HG02870 (cell line): ENCODE data around the gene CERS5.
"Not testable (repeated sequence)": the region's sequence is repeated elsewhere in the genome, so short reads cannot be mapped to it uniquely, and the experiment has no call there.

Source experiments
- ATAC-seq: cut with Tn5 transposase; IDR thresholded peaks from one replicate; pipeline ENCODE4 v1.9.1; 2021; ENCODE audit warnings: mild to moderate bottlenecking, moderate library complexity; ENCODE audit not compliant: unreplicated experiment

The CERS5 gene

DNA sequence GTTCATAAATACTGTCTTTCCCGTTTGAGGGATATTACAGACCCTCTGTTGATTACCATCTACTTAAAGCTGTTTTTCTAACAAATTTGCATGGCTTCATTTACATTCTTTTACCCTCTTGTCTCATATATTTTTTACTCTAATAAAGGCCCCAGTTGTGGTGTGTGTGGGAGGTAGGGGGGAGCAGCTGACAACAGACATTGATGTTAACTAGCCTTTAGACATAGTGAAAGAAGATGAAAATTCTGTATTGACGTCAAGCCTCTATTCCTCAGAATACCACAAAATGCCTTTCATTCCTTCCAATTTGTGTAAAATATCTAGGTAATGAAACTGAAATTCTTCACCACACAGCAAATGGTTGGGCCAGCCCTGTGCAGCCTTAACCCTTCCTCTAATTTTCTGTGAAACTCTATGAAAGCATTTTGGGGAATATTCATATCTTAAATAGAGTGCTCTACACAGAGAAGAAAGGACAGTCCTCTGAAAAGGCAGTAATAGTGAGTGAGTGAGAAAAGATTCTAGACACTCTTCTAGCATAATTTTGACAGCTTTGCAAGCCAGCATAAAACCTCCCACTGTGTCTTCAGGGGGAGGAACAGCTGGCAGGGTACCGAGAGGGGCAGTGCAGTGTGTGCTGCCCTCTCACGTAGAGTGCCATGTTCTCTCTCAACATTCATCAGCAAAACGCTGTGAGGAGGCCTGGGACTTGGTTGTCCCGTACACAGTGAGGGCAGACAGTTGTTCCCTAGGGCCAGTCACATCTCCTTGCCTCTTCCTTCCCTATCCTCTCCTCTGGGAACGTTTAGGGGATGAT is 20.1 kb upstream of the CERS5 start:
- peak; percentile 77 for ATAC-seq

DNA sequence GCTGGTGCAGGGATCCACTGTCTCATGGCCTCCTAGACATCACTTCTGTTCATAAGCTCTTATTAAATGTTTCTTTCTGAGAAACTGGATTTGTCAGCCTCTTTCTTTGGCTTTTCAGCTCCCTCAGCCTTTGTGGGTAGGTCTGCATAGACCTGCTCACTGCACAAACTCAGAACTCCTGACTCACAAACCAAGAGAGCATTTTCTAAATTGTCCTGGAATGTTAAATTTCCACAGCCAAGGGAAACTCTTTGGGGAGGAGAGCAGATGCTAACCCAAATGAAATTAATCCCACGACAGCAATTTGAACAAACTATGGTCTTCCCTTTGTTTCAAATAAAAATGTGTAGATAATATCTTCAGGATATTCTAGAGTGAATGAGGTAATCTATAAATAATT is 19.5 kb upstream of the CERS5 start:
- no peak for ATAC-seq

DNA sequence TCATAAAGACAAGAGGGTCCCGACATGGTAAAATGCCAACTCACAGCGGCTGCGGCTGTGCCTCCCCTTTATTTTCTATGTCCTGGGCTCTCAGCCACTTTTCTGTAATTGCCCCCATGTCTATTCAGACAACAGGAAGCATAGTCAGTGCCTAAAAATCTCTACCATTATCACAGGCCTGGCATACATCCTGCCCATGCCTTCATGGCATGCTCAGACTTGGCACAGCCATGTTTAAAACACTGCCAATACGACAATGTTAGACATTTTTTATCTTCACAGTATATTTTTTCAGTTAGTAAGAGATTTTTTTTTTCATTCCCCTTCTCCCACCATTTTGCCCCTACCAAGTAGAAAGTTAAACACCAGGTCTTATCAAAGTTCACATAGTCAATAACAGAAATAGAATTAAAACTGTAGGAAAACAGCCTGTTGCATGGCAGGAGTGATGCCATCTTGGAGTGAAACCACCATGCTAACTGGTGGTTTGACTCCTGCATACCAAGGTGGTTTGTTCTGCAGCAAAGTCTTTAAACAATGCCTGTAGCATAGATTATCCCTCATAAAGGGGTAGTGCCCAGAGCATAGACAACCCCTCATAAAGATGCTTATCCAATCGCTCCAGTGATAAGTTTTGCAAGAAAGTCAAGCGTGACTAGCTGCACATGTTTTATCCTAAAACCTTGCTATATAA is 18.9 kb upstream of the CERS5 start:
- ATAC-seq = no peak

DNA sequence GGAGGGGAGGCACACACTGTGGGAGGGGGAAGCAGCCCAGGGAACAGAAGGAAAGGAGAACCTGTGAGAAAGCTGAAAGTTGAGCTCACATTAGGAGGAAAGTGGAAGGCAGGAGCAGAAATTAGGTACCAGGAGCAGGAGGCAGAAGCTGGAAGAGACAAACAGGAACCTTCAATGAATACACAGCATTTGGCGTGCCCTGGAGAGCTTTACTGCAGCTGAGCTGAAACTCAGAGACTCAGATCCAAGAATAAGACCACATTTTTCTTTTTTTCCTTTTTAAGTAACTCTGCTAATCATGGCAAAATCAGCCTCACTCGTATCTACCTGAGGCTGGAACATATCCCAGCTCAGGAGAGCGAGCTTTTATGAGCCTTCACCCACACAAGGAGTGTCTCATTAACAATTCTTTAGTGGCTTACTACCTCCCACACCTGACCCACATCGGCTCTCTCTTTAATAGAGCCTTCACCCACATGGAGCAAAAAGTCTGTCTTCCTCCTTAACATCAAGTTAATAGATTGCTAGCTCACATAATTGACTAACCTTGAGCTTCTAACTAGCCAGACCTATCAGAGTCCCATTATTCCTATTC is 18.2 kb upstream of the CERS5 start:
- ATAC-seq = no peak

DNA sequence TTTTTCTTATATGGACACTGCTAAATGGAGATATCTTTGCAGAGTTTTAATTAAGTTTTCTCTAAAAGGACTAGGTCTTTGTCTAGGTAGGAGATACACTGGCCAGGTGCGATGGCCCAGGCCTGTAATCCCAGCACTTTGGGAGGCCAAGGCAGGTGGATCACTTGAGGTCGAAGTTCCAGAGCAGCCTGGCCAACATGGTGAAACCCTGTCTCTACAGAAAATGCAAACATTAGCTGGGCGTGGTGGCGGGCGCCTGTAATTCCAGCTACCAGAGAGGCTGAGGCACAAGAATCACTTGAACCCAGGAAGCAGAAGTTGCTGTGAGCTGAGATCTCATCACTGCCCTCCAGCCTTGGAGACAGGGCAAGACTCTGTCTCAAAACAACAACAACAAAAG is 17.1 kb upstream of the CERS5 start:
- no peak for ATAC-seq

DNA sequence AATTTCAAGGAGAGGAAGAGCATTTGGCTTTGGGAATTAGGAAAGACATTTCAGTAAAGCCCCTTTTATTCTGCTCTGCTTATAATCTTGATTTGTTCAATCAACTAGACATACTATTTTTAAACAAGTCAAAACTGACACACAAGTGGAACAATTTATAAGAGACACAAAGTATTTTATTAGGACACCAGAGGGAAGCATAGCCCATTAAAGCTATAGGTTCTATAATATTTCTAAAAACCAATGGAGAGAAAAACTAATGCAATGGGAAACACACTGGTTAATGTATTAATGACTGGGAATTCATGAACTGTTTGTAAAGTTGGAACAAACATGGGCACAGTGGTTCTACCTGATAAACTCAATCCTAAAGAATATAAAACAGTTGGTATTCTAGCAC is 15.3 kb upstream of the CERS5 start:
- ATAC-seq = no peak

DNA sequence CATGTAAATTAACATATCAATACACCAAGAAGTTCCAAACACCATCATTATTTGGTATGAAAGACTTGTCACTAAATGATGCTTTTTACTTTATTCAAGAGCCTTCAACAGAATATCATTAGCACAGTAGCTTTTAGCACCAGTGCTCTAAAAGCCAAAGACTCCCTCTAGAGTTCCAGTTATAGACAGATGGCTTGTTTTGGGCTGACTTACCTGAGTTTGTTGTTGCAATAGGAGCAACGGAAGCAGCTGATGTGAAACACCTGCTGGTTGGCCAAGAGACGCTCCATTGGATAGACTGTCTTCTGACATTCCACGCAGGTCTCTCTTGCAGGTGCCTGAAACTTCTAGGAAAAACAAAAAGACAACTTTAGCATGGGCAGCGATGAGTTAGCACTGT is 14.5 kb upstream of the CERS5 start:
- no peak for ATAC-seq

DNA sequence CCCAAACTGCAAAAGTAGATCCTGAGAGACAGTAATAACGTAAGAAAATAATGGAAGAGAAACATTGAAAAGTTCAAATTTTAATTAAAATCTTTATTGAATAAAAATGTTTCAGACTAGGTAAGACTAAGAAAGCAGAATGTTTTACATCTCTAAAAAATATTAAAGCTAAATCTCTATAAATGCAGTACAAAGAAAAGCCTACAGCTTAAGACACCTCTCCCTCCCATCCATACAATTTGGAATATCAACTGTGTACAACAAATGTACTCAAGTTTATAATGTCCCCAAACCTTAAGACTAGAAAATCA is 8.5 kb upstream of the CERS5 start:
- no peak for ATAC-seq

DNA sequence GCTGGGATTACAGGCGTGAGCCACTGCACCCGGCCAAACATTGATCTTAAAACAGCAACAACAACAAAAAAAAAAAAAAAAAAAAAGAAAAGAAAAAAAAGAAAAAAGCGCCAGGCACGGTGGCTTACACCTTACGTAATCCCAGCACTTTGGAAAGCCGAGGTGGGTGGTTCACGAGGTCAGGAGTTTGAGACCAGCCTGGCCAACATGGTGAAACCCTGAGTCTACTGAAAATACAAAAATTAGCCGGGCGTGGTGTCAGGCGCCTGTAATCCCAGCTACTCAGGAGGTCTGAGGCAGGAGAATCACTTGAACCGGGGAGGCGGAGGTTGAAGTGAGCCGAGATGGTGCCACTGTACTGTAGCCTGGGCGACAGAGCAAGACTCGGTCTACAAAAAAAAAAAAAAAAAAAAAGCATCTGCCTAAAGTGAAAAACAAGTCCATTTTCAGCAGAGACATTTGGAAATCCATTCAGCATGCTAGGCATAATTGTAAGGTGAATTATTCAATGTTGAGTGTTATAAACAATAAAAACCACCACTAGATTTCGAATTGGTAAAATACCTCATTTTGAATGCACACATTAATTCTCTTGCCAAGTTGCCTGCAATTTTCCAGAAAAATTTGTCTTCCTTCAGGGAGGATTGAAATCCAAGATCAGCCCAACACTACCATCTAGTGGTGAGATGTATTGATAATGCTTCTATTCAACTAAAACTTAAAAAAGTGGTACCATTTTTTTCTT is 8.0 kb upstream of the CERS5 start:
- ATAC-seq = no peak

DNA sequence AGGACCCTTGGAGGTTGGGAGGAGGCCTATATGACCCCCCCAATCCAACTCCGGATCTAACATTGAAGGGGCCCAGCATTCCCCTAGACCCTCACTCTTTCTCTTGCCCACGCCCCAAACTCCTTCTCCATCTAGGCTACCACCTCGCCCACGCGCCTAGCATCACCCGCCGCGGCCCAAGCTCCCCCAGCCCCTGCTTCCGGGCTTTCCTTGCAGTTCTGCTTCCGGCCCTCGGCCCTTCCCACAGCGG is 445 bp downstream of the CERS5 start:
- ATAC-seq = peak; percentile 47

DNA sequence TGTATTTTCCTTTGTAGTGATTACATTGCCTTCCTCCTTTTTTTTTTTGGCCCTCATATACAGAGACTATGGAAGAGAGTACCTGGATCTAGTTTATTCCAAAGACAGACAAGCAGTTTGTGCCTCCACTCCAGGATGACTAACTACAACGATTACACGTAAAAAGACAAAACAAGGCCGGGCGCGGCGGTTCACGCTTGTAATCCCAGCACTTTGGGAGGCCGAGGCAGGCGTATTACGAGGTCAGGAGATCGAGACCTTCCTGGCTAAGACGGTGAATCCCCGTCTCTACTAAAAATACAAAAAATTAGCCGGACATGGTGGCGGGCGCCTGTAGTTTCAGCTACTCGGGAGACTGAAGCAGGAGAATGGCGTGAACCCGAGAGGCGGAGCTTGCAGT is 2.2 kb downstream of the CERS5 start:
- no peak for ATAC-seq

DNA sequence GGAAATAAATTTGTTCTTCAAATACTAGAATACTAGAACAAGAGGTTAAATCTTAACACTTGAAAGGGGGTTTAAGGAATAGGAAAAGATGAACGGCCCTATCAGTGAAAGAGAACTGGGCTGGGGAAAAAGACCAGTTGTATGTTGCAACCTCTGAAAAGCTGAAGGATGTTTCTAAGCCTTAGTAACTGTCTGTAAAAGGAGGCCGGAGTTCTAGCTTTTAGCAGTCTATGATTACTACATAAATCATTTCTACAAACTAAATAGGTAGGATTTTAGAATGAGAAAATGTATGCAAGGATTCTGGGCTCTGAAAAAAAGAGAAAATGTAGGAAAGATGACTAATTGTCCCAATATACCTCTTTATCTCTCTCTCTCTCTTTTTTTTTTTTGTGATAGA is 4.9 kb downstream of the CERS5 start:
- no peak for ATAC-seq

DNA sequence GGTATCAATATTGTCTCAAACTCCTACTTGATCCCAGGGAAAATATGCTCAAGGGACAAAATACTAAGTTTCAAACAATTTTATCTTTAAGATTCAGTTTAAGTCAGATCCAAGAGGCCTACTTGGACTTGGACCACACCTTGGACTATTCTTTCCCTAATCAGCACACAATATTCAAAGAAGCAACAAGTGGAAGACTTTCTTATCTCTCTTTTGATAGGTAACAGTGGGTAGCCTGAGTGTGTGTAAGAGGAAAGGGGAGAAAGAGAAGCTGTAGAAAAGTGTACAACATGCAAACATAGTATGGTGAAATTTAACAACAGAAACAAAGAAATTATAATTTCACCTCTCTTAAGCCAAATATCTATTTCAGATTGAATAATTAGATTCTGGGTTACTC is 6.5 kb downstream of the CERS5 start:
- no peak for ATAC-seq

DNA sequence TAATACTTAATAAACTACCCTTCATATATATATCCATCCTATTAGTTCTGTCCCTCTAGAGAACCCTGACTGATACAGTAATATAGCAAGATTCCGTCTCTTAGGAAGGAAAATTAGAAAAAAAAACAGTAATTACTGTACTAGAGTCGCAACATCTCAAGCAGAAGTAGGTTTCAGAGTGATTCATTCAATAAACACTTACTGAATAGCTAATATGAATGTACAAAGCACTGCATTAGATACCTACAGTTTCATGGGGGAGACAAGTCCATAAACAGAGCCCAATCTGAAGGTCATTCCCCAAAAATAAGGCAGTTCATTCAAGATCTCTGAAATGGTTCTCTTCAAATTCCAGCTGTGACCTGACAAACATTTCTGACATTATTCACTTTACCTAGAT is 9.9 kb downstream of the CERS5 start:
- no peak for ATAC-seq

DNA sequence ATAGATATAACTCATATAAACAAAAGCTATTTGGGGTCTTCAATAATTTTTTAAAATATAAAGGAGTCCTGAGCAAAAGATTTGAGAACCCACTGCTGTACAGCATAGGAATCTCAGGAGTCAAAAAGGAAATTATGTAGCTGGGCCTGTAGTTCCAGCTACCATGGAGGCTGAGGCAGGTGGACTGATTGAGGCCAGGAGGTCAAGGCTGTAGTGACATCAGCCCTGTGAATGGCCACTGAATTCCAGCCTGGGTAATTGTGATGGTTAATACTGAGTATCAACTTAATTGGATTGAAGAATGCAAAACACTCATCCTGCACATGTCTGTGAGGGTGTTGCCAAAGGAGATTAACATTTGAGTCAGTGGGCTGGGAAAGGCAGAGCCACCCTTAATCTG is 10.5 kb downstream of the CERS5 start:
- no peak for ATAC-seq

DNA sequence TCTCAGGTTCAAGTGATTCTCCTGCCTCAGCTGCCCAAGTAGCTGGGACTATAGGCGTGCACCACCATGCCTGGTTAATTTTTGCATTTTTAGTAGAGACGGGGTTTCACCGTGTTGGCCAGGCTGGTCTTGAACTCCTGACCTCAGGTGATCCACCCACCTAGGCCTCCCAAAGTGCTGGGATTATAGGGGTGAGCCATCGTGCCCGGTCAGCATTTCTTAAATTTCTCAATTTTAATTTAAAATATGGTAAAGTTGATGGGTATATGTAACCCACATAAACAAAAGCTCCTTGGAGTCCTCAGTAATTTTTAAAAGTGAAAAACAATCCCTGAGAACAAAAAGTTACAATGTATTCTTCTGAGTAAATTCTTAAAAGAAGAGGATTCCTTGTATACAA is 12.2 kb downstream of the CERS5 start:
- not testable (repeated sequence) for ATAC-seq

DNA sequence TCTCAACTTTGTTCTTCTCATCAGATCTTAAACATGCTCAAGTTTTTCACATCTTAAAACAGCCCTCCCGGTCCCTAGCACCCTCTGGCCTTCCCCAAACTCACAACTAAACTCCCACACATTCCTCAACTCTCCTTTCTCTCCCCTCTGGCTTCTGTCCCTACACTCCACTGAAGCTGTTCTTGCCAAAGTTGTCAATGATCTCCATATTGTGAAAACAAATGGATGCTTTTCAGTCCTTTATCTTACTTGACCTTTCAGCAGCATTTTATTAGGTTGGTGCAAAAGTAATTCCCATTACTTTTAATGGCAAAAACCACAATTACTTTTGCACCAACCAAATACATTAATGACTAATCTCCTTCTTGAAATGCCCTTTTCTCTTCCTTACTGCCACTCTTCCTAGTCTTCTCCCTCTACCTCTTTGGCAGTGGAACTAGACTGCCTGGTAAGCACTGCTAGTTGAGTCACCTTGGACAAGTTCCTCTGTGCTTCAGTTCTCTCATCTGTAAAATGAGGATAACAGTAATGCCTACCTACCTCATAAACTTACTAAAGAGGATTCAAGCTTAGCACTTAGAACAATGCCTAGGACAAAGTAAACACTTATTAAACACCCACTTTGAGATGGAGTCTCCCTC is 16.0 kb downstream of the CERS5 start:
- no peak for ATAC-seq

DNA sequence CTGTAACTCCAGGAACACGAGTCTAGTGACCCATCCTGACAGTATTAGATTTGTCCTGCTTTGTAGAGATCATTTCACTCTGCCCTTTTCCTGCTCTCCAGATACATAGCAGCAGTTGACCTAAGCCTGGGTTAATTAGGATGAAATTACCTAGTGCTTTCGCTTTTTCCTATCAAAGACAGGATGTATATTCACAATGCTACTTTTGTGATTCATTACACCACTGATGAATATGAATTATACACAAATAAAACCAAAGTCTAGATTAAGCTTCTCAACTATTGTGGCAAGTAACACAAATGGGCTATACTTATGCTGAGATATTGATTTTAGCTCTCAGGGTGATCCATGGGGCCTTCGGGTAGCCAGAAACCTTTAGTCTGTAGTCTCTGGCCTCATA is 17.9 kb downstream of the CERS5 start:
- no peak for ATAC-seq

DNA sequence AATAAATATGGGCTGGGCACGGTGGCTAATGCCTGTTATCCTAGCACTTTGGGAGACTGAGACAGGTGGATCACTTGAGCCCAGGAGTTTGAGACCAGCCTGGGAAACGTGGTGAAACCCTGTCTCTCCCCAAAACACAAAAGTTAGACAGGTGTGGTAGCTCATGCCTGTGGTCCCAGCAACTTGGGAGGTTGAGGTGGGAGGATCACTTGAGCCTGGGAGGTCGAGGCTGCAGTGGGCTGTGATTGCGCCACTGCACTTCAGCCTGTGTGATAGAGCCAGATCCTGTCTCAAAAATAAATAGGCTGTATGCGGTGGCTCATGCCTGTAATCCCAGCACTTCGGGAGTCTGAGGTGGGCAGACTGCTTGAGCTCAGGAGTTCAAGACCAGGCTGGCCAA is 19.2 kb downstream of the CERS5 start:
- ATAC-seq = not testable (repeated sequence)

DNA sequence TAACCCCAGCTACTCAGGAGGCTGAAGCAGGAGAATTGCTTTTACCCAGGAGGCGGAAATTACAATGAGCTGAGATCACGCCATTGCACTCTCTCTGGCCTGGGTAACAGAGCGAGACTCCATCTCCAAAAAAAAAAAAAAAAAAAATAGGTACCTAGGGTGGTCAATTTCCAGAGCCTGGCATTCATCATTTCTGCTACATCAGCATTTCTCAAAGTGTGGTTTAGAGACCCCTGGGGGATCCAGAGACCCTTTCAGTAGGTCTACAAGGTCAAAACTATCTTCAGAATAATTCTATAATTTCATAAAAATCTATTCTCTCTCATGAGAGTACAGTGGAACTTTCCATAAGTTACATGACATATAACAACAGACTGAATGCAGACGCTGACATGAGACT is 19.9 kb downstream of the CERS5 start:
- ATAC-seq = no peak

DNA sequence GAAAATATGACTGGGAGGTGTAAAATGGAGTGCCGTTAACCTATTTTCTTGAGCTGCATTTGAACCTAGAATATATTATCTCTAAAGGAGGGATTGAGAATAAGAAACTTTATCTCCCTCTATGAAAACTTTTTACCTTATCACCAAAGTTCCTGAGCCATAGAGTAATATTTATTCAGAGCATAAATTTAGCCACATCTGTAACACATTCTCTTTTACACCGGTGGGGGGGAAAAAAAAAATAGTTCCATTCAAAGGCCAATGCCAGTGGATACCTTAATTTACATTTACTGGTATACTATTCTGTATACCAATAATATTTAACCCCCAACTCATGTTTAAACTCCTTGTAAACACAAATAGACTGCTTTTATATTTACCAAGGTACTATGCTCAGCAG is 21.7 kb downstream of the CERS5 start:
- no peak for ATAC-seq

DNA sequence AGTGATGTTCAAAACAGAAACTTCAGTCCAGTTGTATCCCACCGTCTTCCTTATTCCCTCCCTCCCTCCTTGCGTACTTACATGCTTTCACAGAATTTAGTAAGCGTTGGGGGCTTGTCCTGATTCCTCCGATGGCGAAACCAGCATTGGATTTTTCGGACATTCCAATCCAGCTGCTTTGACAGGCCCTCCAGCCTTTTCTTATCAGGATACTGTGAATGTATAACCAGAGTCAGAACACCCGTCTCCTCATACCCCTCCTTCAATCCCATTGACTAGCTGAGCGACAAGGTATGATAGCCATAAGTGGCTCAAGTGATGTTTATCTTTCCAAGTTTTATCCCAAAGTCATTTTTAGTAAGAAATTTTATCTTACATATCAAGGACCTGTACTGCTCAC is 24.2 kb downstream of the CERS5 start:
- no peak for ATAC-seq
